B cell (primary cell): ENCODE results near the gene CYTH4. TPM values are rescaled to one million over a fixed set of nuclear protein-coding genes. Genes with fewer than 3 reads are reported as not detected.

Source experiments
- ATAC-seq: fragments of 200-7000 bp; cut with Tn5 transposase; one replicate; pipeline ENCODE4 v1.10.0; 2021; ENCODE audit warnings: low read depth, mild to moderate bottlenecking, moderate number of reproducible peaks, moderate library complexity
- CTCF ChIA-PET: fragments of 350-600 bp; sonication (Branson Sonifier 250); formaldehyde crosslinking; loops from one replicate; lab custom pipeline; 2021; ENCODE audit warnings: antibody characterized with exemption, inconsistent platforms; lab: Charles Lee
- POLR2A ChIA-PET: fragments of 350-600 bp; sonication (Branson Sonifier 250); formaldehyde crosslinking; loops from one replicate; lab custom pipeline; 2021; ENCODE audit warnings: antibody characterized with exemption; lab: Charles Lee
- DNase-seq: peaks from one replicate; pipeline ENCODE4 v3.0.0; 2013
- H2AFZ ChIP-seq: 2 replicates; pipeline ENCODE4 v1.6.1; 2012; ENCODE audit warnings: mild to moderate bottlenecking, low read depth, low read length; ENCODE audit not compliant: insufficient read depth, poor library complexity, severe bottlenecking
- H3K27ac ChIP-seq, 2 donors: 1 replicate in 1 of 2; 2 replicates in 1 of 2; pipeline ENCODE4 v1.5.1; 2012 to 2013; ENCODE audit warnings: low read length in 2 of 2, mild to moderate bottlenecking in 2 of 2, moderate library complexity in 1 of 2
- H3K27me3 ChIP-seq, 4 experiments: fragments of 200-600 bp in 1 of 4; sonication (generic) in 1 of 4; replicated peaks in 1 of 4; 1 replicate in 2 of 4; 2 replicates in 2 of 4; pipeline versions ENCODE4 v1.6.1 to v1.7.0; 2013 to 2016; ENCODE audit warnings: low read length in 3 of 4, mild to moderate bottlenecking in 2 of 4, mixed read lengths in 1 of 4, moderate library complexity in 1 of 4; ENCODE audit not compliant: insufficient read depth in 4 of 4, control insufficient read depth in 3 of 4; ENCODE audit errors: control extremely low read depth in 1 of 4
- H3K36me3 ChIP-seq, 2 experiments: replicated peaks in 1 of 2; 1 replicate in 1 of 2; 2 replicates in 1 of 2; pipeline versions ENCODE4 v1.6.1 to v1.7.1; 2013; ENCODE audit warnings: low read length in 1 of 2; ENCODE audit not compliant: insufficient read depth in 2 of 2, control insufficient read depth in 1 of 2; ENCODE audit errors: control extremely low read depth in 1 of 2, extremely low read depth in 1 of 2
- H3K4me1 ChIP-seq, 2 donors: fragments of 200-600 bp in 1 of 2; sonication (generic) in 1 of 2; 1 replicate in 1 of 2; 2 replicates in 1 of 2; pipeline versions ENCODE4 v1.5.1 to v1.6.1; 2013 to 2017; ENCODE audit warnings: low read length in 2 of 2; ENCODE audit not compliant: control insufficient read depth in 2 of 2, insufficient read depth in 2 of 2
- H3K4me2 ChIP-seq: replicated peaks from 2 replicates; pipeline ENCODE3; 2012; ENCODE audit warnings: mild to moderate bottlenecking, low read depth, low read length; ENCODE audit not compliant: poor library complexity, severe bottlenecking
- H3K4me3 ChIP-seq, 5 experiments: fragments of 200-600 bp in 1 of 5; sonication (generic) in 1 of 5; 1 replicate in 3 of 5; 2 replicates in 2 of 5; pipeline versions ENCODE4 v1.5.1 to v1.7.0; 2011 to 2016; ENCODE audit warnings: low read length in 4 of 5, mild to moderate bottlenecking in 4 of 5, low read depth in 2 of 5, control low read depth in 1 of 5, moderate library complexity in 1 of 5; ENCODE audit not compliant: insufficient read depth in 1 of 5; ENCODE audit errors: control extremely low read depth in 1 of 5, extremely low read depth in 1 of 5
- H3K79me2 ChIP-seq: fragments of 200-600 bp; sonication (generic); one replicate; pipeline ENCODE4 v1.6.0; 2016; ENCODE audit warnings: low read length; ENCODE audit not compliant: control insufficient read depth, insufficient read depth
- H3K9ac ChIP-seq: fragments of 200-600 bp; sonication (generic); 2 replicates; pipeline ENCODE4 v1.6.1; 2017; ENCODE audit warnings: mild to moderate bottlenecking, low read length, moderate library complexity
- H3K9me3 ChIP-seq, 3 donors: one replicate each; pipeline versions ENCODE4 v1.6.1 to v1.7.1; 2013; ENCODE audit warnings: low read length in 2 of 3; ENCODE audit not compliant: control insufficient read depth in 2 of 3, insufficient read depth in 1 of 3; ENCODE audit errors: control extremely low read depth in 1 of 3
- H4K20me1 ChIP-seq: 2 replicates; pipeline ENCODE4 v1.6.0; 2012; ENCODE audit warnings: mild to moderate bottlenecking, low read length; ENCODE audit not compliant: insufficient read depth, control insufficient read depth, poor library complexity, severe bottlenecking
- H3K27ac Mint-ChIP-seq: one replicate; pipeline ENCODE4 v1.8.0; 2021; ENCODE audit warnings: mixed read lengths
- H3K27me3 Mint-ChIP-seq: one replicate; pipeline ENCODE4 v1.8.0; 2021; ENCODE audit warnings: mixed read lengths
- H3K4me1 Mint-ChIP-seq: one replicate; pipeline ENCODE4 v1.8.0; 2021; ENCODE audit warnings: mixed read lengths
- H3K4me3 Mint-ChIP-seq: one replicate; pipeline ENCODE4 v1.8.0; 2021; ENCODE audit warnings: mixed read lengths
- H3K9me3 Mint-ChIP-seq: one replicate; pipeline ENCODE4 v1.8.0; 2022; ENCODE audit warnings: mixed read lengths; ENCODE audit not compliant: insufficient read depth
- EZH2 ChIP-seq: IDR thresholded peaks from 2 replicates; pipeline ENCODE4 v1.6.1; 2012; ENCODE audit warnings: borderline replicate concordance, low read depth, mild to moderate bottlenecking, moderate library complexity, low read length; ENCODE audit not compliant: insufficient read depth, poor library complexity, severe bottlenecking
- WGBS: methylation state at CpG from one replicate; pipeline ENCODE4 v1.1.5; 2013; ENCODE audit warnings: missing lambda C conversion rate; ENCODE audit not compliant: insufficient coverage; 5-methylcytosine and 5-hydroxymethylcytosine counted together
- intact Hi-C: fragments of 100-400 bp; cut with micrococcal nuclease; formaldehyde crosslinking; loops from one replicate; pipeline ENCODE4 v1.10.0; 2022
- polyA plus RNA-seq: library from polyadenylated mRNA; depleted of rRNA; stranded (reverse); fragments of >200 nt; gene quantifications from 2 replicates; pipeline ENCODE4 v1.2.3, GENCODE V29; 2012
- total RNA-seq, 2 donors: library from RNA; stranded (reverse); fragments of 120-200 nt in 1 of 2; gene quantifications; 1 replicate in 1 of 2; 2 replicates in 1 of 2; pipeline versions ENCODE4 v1.2.3 to v1.2.4, GENCODE V29; 2013 to 2022
- TF ChIP-seq, protein P1 (sequence below): fragments of 200-600 bp; IDR thresholded peaks from one replicate; pipeline ENCODE4 v1.8.0; 2022; ENCODE audit warnings: antibody characterized with exemption, mild to moderate bottlenecking

CYTH4 gene
- total and polyA plus RNA-seq, 2 donors (not counting 1 experiment from before 2014, with no cell fraction given), result 98.0 to 154 TPM

DNA sequence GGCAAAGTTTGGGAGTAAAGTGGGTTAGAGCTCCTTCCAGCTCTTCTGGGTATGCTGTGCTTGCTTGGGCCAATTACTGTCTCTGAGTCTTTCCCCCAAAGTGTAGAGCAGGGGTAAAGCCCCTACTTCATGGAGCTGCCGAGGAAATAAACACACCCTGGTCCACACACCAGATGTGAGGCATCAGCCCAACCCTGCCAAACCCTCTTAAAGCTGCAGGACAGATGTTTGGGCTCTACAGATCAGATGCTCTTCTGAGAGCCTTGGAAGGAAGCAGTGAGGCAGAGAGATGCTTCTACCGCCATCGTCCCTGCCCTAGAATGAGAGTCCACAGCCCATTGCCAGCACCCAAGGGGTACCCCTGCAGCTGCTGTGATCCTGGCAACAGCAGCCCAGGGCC lies 80.3 kb downstream of the CYTH4 start:
- no peak for DNase-seq
- intact Hi-C loops, result no loop called here
- H3K4me3 ChIP-seq, result no peak overlapping the region
- no peak for TF ChIP-seq EZH2
- TF ChIP-seq, protein P1, sequence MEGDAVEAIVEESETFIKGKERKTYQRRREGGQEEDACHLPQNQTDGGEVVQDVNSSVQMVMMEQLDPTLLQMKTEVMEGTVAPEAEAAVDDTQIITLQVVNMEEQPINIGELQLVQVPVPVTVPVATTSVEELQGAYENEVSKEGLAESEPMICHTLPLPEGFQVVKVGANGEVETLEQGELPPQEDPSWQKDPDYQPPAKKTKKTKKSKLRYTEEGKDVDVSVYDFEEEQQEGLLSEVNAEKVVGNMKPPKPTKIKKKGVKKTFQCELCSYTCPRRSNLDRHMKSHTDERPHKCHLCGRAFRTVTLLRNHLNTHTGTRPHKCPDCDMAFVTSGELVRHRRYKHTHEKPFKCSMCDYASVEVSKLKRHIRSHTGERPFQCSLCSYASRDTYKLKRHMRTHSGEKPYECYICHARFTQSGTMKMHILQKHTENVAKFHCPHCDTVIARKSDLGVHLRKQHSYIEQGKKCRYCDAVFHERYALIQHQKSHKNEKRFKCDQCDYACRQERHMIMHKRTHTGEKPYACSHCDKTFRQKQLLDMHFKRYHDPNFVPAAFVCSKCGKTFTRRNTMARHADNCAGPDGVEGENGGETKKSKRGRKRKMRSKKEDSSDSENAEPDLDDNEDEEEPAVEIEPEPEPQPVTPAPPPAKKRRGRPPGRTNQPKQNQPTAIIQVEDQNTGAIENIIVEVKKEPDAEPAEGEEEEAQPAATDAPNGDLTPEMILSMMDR, result no peak
- ATAC-seq, result no peak
- POLR2A ChIA-PET, result no interaction called here
- H3K27me3 ChIP-seq, result no peaks in the 10 kb centered on the region
- no peak overlapping the region for H3K27ac ChIP-seq
- Mint-ChIP-seq H3K27ac (no peak overlapping the region), H3K9me3 (no peaks in the 10 kb centered on the region), H3K4me1 (peaks cover 35% of the 10 kb centered on the region), H3K27me3 (no peaks in the 10 kb centered on the region), H3K4me3 (no peak overlapping the region)
- H3K9me3 ChIP-seq, result no peaks in the 10 kb centered on the region
- H3K4me2 ChIP-seq, result no peak overlapping the region
- H3K9ac ChIP-seq, result no peak overlapping the region
- no peaks in the 10 kb centered on the region for H3K79me2 ChIP-seq
- 92% methylated on average over 2 of the region's 3 CpGs for WGBS
- no peaks in the 10 kb centered on the region for H4K20me1 ChIP-seq
- CTCF ChIA-PET, result no interaction called here
- H3K4me1 ChIP-seq, result peaks cover 21 to 32% of the 10 kb centered on the region in 2 donors
- H3K36me3 ChIP-seq, result no peaks in the 10 kb centered on the region
- no peak overlapping the region for H2AFZ ChIP-seq

DNA sequence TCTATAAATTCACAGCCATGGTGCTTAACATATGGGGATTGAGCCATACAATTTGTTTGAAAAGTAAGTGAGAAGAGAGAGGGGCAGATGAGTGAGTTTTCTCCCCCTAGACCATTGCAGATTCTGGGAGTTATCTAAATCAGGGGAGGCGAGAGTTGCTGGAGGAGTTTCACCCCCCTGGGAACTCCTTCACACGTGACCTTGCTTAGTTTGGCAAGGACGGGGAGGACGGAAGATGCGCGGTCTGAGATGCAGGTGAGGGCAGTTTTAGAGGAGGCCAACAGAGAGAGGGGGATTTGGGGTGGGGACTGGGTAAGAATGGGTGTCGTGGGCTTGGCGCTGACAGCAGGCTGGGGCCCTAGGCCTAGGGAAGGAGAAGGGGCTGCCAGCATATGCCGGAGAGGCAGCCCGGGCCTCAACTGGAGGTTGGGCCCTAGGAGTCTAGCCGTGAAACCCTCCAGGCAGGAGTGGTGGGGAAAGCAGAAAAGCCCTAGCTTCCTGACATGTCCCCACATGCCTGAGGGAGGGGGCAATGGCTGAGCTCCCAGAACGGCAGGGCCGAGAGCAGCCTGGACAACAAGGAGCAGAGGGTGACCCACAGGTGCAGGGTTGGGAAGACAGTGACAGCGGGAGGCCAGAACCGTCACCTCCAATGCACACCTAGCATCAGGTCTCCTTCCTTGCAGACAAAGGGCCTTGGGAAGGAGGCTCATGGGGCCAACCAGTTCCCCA lies 81.1 kb downstream of the CYTH4 start:
- H3K9me3 Mint-ChIP-seq, result no peaks in the 10 kb centered on the region
- no peak for TF ChIP-seq EZH2
- TF ChIP-seq, protein P1, result no peak
- no peak overlapping the region for H3K27ac ChIP-seq
- no peaks in the 10 kb centered on the region for H4K20me1 ChIP-seq
- H3K4me1 Mint-ChIP-seq, result peaks cover 36% of the 10 kb centered on the region
- H3K27ac Mint-ChIP-seq, result no peak overlapping the region
- no peaks in the 10 kb centered on the region for H3K9me3 ChIP-seq
- WGBS, result 88% methylated on average over 12 of the region's 15 CpGs
- ATAC-seq, result no peak
- no peak for DNase-seq
- no peaks in the 10 kb centered on the region for H3K79me2 ChIP-seq
- H3K27me3 Mint-ChIP-seq, result no peaks in the 10 kb centered on the region
- H3K36me3 ChIP-seq, result no peaks in the 10 kb centered on the region
- intact Hi-C loops, result no loop called here
- CTCF ChIA-PET, result no interaction called here
- no peak overlapping the region for H3K4me3 ChIP-seq
- H3K9ac ChIP-seq, result no peak overlapping the region
- POLR2A ChIA-PET, result no interaction called here
- H3K4me3 Mint-ChIP-seq, result no peak overlapping the region
- H2AFZ ChIP-seq, result no peak overlapping the region
- no peaks in the 10 kb centered on the region for H3K27me3 ChIP-seq
- peaks cover 21 to 40% of the 10 kb centered on the region in 2 donors for H3K4me1 ChIP-seq
- no peak overlapping the region for H3K4me2 ChIP-seq
